COR-L47 (cell line): Measurements from ENCODE around the gene STRBP.
"Not testable (repeated sequence)": the region's sequence is repeated elsewhere in the genome, so short reads cannot be mapped to it uniquely, and the experiment has no call there.

Experiments
- DNase-seq: peaks from one replicate; lab custom pipeline; 2025; lab: John Stamatoyannopoulos, UW

The STRBP gene

DNA sequence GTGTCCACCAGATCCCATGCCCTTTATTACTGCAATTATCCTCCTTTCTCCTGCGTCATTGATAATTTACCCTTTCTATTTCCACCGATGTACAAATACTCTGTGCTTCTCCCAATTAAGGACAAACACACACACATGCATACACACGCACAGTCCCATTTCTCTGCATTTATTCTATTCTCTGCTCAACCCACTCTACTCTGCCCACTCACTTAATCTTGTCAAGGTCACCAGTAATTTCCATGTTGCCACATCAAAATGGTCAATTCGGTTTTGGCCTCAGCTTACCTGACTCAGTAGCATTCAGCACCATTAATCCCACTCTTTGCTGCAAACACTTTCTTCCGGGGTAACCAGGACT is 14.6 kb upstream of the STRBP start:
- DNase-seq: no peak

DNA sequence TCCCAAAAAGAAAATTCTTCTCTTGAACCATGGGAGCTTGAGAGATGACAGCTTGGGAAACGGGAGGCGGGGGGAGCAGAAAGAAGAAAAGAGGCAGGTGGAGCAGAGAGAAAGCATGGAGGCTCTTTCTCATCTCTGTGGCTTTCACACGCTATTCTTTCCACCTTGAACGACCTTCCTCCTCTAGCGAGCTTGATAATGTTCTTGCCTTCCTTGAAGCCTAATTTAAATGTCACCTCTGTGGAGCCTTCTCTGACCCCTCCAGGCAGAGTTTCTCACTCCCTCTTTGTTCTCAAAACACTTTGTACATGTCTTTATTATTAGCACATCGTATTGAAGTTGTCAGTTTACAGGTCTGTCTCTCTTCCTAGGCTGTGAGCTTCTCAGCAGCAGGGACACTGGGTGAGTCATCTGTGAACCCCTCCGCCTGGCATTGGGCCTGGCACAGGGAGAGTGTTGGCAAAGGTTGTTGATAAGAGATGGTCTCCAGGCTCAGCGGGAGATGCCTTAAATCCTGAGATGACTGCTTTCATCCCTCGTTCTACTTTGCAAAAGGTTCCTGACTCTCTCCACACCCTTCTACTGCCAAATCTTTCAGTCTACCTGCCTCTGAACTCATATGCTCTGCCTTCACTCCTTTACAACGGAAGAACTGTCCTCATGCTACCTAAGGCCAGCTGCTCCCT is 14.1 kb upstream of the STRBP start:
- DNase-seq: peak; percentile 31

GRCh38 chr9:123281659-123282350 is 13.4 kb upstream of the STRBP start:
- no peak for DNase-seq

- DNase-seq: not testable (repeated sequence)
These were observed 10.6 kb upstream of the STRBP start for GRCh38 chr9:123278879-123279493.

GRCh38 chr9:123278361-123278760 is 10.0 kb upstream of the STRBP start:
- DNase-seq: no peak

DNA sequence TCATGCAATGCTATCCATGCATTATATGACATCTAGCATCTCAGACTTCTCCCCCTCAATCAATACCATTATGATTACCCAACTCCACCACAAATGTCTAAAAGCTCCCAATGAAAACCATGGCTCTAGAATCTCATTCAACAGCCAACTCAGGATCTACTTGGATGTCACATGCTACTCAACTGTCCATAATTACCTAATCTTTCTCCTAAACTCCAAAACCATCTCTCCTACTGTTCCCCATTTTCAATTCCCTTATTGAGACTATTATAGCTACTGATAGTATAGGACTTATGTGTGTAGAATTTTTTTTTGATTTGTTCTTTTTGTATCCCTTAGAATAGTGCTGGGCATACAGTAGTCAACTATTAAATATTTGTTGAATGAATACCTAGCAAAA is 8.2 kb upstream of the STRBP start:
- no peak for DNase-seq

- DNase-seq: not testable (repeated sequence)
These were observed 2.7 kb upstream of the STRBP start for GRCh38 chr9:123271133-123271532.

- no peak for DNase-seq
These were observed 895 bp upstream of the STRBP start for GRCh38 chr9:123269281-123269680.

GRCh38 chr9:123268199-123268464 is 254 bp downstream of the STRBP start:
- DNase-seq: peak; percentile 51

GRCh38 chr9:123267481-123268198 is 746 bp downstream of the STRBP start:
- DNase-seq: peak; percentile 5

DNA sequence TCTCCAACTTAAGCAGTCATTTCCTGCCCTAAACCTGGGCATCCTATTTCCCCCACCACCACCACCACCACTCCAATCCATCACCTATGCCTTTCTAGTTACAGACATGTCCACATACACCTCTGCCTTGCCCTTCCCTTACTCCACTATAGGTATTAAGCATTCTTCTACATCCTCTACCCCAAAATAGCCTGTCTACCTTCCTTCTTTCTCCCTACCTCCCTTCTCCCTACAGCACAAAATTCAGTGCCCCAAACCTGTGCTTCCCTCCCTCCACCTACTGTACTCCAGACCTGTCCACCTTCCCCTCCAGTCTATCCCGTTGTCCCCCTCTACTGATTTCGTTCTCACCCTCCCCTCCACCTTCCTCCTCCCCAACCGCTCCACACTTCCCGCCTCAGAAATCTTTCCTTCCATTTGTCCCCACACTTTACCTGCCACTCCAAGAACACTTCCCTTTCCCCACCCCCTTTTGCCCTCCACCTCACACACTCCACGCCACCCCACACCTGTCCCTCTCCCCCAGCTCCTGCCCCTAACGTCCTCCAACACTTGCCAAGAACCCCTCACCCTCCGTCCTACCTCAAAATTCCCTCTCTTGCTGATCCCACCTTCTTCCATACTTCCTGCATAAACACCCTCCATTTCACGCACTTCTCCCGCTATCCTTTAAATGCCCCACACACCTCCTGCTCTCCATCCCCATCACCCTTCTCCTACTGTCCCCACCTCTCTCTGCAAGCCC is 1.6 kb downstream of the STRBP start:
- no peak for DNase-seq

GRCh38 chr9:123265833-123266232 is 2.6 kb downstream of the STRBP start:
- DNase-seq: no peak

DNA sequence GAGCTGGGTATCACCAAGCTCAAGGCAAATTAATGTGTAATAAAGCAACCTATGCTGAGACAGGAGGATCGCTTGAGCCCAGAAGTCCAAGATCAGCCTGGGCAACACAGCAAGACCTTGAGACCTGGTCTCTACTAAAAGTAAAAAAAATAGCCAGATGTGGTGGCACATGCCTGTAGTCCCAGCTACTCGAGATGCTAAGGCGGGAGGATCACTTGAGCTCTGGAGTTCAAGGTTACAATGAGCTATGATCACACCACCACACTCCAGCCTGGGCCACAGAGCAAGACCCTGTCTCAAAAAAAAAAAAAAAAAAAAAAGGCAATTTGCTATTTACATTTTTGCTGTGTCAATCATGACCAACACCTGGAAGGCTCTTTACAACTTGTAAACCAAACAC is 5.2 kb downstream of the STRBP start:
- DNase-seq: no peak

- DNase-seq: no peak
These were observed 6.0 kb downstream of the STRBP start for GRCh38 chr9:123262338-123262737.

GRCh38 chr9:123261006-123261677 is 7.2 kb downstream of the STRBP start:
- DNase-seq: no peak

DNA sequence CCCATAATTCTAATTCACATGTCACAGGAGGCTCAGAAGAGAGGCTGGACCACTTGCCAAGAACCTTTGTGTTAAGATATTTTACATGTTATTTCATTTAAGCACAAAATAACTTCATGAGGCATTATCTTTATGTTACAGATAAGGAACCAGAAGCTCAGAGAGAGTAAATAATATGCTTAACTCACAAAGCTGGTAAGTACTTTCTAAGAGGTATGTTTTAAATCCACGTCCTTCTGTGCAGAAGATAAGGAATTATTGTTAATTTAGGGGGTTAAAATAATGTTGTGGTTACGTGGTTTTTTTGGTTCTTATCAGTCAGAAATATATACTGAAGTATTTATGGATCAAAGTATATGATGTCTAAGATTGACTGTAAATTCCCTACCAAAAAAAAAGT is 8.0 kb downstream of the STRBP start:
- no peak for DNase-seq

GRCh38 chr9:123257276-123257675 is 11.1 kb downstream of the STRBP start:
- no peak for DNase-seq

DNA sequence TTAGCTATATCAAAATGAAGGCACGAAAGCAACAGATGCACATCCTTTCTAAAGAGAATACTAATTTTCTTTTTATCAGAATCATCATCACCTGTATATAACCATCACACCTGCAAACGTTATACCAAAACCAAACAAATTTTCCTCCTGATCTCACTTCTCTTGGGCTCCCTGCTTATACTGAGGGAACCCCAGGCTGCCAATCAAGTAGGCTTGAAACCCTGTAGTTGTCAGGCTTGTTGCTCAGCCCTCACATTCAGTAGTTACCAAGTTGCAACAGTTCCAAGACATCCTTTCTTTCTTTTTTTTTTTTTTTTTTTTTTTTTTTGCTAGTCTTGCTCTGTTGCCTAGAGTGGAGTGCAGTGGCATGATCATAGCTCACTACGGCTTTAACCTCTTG is 12.7 kb downstream of the STRBP start:
- no peak for DNase-seq

DNA sequence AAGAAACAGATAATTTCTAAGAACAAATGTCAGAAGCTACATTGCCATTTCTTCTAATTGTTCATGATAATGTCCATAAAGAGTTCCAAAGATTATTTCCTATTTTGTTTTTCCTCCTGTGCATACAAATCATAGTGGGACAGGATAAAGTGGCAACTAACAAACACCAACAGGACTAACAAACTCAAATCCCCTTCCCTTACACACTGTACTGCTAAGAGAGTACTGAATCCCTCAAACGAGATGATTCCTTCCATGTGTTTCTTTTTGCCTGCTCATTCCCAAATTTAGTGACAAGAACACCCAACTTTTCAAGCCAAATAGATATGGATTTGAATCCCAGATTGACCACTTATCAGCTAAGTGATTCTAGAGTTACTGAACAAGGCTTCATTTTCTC is 15.2 kb downstream of the STRBP start:
- no peak for DNase-seq

- DNase-seq: peak; percentile 69
These were observed 16.6 kb downstream of the STRBP start for GRCh38 chr9:123251741-123252140.

DNA sequence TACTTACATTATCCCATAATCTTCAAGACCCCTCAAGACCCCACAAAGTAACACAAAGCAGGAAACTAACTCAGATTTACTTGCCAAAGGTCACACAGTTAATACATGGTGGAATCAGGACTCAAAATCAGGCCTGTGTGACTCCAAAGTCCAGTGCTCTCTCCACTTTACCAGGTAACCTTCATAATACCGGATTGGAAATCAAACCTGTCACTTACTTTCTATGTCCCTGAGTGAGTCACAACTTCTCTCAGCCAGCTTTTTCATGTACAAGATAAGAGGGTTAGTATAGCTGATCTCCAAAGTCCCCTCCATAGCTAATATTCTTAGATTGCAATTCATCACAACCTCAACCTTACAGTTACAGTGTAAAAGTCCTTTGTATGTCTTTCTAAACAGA is 17.1 kb downstream of the STRBP start:
- DNase-seq: no peak

DNA sequence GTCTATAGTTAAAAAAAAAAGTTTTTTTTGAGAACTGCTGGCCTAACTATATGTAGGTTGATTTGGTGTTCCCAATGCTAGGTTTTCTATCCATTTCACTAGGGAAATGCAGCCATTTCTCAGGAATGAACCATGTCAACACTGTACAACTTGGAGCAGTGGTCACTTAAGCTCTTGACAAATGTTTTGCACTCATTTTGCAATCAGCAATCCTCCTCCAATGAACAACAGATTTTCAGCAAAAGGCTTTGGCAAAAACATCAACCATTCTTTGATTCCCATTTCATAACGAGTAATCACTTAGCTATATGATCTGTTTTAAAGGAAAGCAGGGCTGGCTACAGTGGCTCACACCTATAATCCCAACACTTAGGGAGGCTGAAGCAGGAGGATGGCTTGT is 17.9 kb downstream of the STRBP start:
- no peak for DNase-seq
